ENCODE results near the gene CEP63.
"Not testable (repeated sequence)": the region's sequence is repeated elsewhere in the genome, so short reads cannot be mapped to it uniquely, and the experiment has no call there.

The CEP63 gene

DNA sequence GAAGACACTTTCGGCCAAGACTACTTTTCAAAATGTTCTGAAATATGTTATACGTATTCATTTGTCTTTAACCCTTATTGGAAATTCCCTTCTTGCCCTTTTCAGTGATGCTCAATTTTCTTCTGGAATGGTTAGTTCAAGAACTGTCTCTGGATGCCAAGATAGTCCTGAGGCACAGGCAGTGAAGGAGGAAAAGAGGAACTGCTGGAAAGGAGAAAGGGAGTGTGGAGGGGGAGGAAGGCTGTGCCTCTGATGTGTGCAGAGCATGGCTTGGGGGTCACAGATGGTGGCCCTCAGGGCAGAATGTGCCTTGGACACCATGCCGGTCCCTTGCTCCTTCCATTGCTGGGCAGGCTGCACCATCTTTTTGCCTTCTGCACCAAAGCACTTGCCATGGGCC is 73.7 kb downstream of the CEP63 start:
- Histone ChIP-seq H3K4me3 (no peak overlapping the region), H3K27ac (no peak overlapping the region)
- TF ChIP-seq, protein P1, sequence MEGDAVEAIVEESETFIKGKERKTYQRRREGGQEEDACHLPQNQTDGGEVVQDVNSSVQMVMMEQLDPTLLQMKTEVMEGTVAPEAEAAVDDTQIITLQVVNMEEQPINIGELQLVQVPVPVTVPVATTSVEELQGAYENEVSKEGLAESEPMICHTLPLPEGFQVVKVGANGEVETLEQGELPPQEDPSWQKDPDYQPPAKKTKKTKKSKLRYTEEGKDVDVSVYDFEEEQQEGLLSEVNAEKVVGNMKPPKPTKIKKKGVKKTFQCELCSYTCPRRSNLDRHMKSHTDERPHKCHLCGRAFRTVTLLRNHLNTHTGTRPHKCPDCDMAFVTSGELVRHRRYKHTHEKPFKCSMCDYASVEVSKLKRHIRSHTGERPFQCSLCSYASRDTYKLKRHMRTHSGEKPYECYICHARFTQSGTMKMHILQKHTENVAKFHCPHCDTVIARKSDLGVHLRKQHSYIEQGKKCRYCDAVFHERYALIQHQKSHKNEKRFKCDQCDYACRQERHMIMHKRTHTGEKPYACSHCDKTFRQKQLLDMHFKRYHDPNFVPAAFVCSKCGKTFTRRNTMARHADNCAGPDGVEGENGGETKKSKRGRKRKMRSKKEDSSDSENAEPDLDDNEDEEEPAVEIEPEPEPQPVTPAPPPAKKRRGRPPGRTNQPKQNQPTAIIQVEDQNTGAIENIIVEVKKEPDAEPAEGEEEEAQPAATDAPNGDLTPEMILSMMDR (IDR thresholded peaks at IDR 0.05), result no peak
- no peak for DNase-seq (ENCODE audit: low spot score)

DNA sequence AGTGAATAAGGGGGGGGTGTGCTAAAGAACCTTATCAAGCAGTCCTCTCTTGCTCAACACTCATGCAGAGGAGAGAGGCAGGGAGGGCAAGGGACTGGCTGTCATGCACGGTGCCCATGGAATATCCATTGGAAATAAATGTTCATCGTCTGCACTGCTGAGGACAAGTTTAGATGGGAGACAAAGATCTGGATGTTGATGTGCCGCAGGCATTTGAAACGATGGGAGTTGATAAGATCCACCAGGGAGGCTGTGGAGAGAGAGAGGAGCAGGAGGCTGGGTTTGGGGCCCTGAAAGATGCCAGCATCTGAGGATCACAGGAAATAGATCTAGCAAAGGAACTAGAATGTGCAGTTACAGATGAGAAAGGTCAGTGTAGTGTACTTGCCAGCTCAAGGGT is 76.2 kb downstream of the CEP63 start:
- Histone ChIP-seq H3K4me3 (no peak overlapping the region), H3K27ac (no peak overlapping the region)
- no peak for DNase-seq (ENCODE audit: low spot score)
- TF ChIP-seq, protein P1 (IDR thresholded peaks at IDR 0.05), result no peak

DNA sequence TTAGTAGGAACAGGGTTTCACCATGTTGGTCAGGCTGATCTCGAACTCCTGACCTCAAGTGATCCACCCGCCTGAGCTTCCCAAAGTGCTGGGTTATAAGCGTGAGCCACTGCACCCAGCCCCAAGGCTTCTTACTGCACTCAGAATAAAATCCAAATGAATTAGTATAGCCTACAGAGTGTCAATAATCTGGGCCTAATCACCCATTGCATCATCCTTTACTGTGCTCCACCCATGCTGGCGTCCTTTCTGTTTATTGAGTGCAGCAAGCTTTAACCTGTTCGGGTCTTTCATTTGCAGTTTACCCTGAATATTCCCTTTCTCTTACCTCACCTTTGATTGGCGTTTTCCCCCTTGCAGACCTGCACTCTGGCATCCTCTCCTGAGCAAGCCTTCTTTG is 77.7 kb downstream of the CEP63 start:
- DNase-seq (ENCODE audit: low spot score), result no peak
- TF ChIP-seq, protein P1 (IDR thresholded peaks at IDR 0.05), result no peak
- H3K4me3 ChIP-seq, result no peak overlapping the region
- H3K27ac ChIP-seq, result no peak overlapping the region

DNA sequence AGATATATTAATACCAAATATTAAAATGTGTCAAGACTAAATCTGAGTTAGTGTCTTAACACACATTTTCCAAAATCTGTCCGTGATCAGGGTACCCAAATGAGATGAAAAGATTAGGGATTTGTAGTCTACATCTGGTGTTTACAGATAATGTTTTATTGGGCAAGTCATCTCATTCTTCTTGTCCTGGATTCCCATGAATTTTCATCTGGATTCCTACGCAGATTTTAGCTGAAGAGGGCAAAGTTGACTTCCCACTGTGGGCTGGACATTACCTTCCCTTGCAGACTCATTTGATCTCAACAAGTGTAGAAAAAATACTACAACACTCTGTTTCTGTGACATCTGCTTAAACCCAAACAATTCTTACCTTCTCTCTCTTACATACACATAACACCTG is 79.1 kb downstream of the CEP63 start:
- no peak overlapping the region for H3K4me3 ChIP-seq
- H3K27ac ChIP-seq, result no peak overlapping the region
- TF ChIP-seq, protein P1 (IDR thresholded peaks at IDR 0.05), result no peak
- DNase-seq (ENCODE audit: low spot score), result no peak

DNA sequence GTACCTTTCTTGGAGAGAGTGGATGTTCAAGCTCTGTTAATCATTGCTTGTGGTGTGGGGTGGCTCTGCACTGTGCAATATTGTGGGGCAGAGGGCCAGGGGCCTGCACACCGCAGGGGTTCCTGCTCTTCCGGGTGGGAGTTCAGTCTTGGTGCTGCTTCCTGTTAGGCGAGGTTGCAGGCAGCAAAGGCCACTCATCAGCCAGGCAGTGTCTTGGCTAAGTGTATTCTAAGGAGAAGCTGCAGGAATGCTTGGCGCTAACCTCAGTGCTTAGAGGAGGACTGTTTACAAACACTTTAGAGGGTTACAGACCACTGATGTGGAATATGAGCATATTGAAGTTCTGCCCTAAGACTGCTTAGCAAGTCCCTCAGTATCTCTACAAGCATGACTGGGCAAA is 81.7 kb downstream of the CEP63 start:
- no peak for DNase-seq (ENCODE audit: low spot score)

DNA sequence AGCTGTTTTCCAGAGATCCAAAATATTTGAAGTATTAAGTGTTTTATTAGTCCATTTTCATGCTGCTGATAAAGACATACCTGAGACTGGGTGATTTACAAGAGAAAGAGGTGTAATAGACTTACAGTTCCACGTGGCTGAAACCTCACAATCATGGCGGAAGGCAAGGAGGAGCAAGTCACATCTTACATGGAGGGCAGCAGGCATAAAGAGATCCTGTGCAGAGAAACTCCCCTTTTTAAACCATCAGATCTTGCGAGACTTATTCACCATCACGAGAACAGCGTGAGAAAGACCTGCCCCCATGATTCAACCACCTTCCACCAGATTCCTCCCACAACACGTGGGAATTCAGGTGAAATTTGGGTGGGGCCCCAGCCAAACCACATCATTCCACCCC is 82.9 kb downstream of the CEP63 start:
- TF ChIP-seq, protein P1 (IDR thresholded peaks at IDR 0.05), result no peak
- Histone ChIP-seq H3K27ac (no peak overlapping the region), H3K4me3 (no peak overlapping the region)
- no peak for DNase-seq (ENCODE audit: low spot score)

More for the DNA sequence above, 81.7 kb downstream of the CEP63 start:
- TF ChIP-seq, protein P1 (IDR thresholded peaks at IDR 0.05), result no peak
- Histone ChIP-seq H3K27ac (no peak overlapping the region), H3K4me3 (no peak overlapping the region)

DNA sequence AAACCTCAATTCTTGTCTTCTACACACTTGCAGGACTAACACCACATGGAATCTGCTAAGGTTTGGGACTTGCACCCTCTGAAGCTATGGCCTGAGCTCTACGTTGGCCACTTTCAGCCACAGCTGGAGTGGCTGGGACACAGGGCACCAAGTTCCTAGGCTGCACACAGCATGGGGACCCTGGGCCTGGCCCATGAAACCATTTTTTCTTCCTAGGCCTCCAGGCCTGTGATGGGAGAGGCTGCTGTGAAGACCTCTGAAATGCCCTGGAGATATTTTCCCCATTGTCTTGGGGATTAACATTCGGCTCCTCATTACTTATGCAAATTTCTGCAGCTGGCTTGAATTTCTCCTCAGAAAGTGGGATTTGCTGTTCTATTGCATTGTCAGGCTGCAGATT is 84.0 kb downstream of the CEP63 start:
- H3K27ac ChIP-seq; DNase-seq (ENCODE audit: low spot score); H3K4me3 ChIP-seq: not testable (repeated sequence)

DNA sequence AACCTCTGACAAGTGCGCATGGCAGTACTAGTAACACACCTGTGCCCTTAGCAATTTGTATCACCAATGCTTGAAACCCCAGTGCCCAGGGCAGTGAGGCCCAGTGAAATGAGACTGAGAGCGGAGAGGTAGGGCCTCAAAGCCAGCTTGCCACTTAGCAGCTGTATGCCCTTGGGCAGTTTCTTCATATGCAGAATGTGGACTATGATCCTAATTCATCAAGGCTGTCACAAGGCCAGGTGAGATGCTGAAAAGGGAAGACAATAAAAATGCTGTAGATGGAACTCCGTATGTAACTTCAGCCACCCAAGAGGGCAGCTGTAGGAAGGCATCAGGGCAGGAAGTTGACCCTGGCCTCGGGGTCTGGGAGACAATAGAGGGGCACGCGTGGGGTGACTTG is 90.6 kb downstream of the CEP63 start:
- DNase-seq (ENCODE audit: low spot score), result no peak
- H3K27ac ChIP-seq, result no peak overlapping the region
- no peak overlapping the region for H3K4me3 ChIP-seq
- TF ChIP-seq, protein P1 (IDR thresholded peaks at IDR 0.05), result no peak

All from coronary artery (tissue), 2 donors.